Measurements from ENCODE around the gene PHAX.
"Not testable (repeated sequence)": the region's sequence is repeated elsewhere in the genome, so short reads cannot be mapped to it uniquely, and the experiment has no call there.

PHAX gene

DNA sequence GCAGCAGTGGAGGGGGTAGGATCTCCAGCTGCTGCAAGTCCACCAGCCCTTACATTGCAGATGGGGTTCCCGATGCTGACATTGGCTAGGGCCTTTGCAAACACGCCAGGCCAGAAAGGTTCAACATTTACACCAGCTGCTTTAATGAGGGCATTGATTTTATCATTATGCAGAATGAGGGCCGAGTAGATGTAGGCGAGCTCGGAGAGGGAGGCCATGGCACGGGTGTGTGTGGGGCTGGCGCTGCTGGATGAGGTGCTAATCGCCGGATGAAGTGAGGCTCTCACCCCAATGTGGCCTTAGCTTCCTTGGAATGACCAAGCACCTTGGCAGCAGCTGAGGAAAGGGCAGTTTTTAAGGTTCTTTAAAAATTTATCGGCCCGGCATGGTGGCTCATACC is 27.4 kb downstream of the PHAX start:
- H3K4me3 ChIP-seq (ENCODE audit: low read length): no peak overlapping the region
- TF ChIP-seq ZNF274 (IDR thresholded peaks at IDR 0.05; ENCODE audit: low read depth, low read length): no peak

DNA sequence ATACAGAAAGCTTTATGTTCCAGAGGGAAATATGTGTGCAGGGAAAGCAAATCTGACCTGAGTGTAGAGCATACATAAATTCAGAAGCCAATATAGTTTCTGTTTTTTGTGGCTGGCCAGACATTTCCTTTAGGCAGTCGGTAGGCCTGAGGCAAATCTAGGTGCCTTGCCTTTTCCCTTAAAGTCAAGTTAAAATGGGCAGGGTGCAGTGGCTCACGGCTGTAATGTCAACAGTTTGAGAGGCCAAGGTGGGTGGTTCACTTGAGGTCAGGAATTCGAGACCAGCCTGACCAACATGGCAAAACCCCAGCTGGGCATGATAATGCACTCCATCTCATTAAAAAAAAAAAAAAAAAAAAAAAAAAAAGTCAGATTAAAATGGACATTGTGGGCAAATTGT is 31.2 kb downstream of the PHAX start:
- no peak for TF ChIP-seq ZNF274 (IDR thresholded peaks at IDR 0.05; ENCODE audit: low read depth, low read length)
- H3K4me3 ChIP-seq (ENCODE audit: low read length): no peak overlapping the region

- TF ChIP-seq ZNF274 (IDR thresholded peaks at IDR 0.05; ENCODE audit: low read depth, low read length): no peak
- no peak overlapping the region for H3K4me3 ChIP-seq (ENCODE audit: low read length)
Observed at GRCh38 chr5:126633552-126633951, 32.8 kb downstream of the PHAX start.

- H3K4me3 ChIP-seq (ENCODE audit: low read length): no peak overlapping the region
- no peak for TF ChIP-seq ZNF274 (IDR thresholded peaks at IDR 0.05; ENCODE audit: low read depth, low read length)
Observed at GRCh38 chr5:126635585-126635984, 34.8 kb downstream of the PHAX start.

DNA sequence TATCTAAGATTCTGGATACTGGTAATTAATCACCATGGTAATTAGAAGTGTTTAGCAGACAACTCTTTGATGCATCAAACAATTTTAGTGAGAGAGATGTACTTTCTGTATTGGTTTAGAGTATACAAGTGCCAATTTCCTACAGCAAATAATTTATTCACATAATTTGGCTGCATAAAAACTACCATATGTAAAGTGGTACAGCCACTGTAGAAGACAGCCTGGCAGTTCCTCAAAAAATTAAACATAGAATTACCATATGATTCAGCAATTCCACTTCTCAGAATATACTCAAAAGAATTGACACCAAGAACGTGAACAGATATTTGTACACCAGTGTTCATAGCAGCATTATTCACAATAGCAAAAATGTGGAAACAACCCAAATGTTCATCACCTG is 36.2 kb downstream of the PHAX start:
- TF ChIP-seq ZNF274 (IDR thresholded peaks at IDR 0.05; ENCODE audit: low read depth, low read length): no peak
- H3K4me3 ChIP-seq (ENCODE audit: low read length): no peak overlapping the region

GRCh38 chr5:126640866-126641265 is 40.1 kb downstream of the PHAX start:
- TF ChIP-seq ZNF274 (IDR thresholded peaks at IDR 0.05; ENCODE audit: low read depth, low read length): no peak
- H3K4me3 ChIP-seq (ENCODE audit: low read length): no peak overlapping the region

DNA sequence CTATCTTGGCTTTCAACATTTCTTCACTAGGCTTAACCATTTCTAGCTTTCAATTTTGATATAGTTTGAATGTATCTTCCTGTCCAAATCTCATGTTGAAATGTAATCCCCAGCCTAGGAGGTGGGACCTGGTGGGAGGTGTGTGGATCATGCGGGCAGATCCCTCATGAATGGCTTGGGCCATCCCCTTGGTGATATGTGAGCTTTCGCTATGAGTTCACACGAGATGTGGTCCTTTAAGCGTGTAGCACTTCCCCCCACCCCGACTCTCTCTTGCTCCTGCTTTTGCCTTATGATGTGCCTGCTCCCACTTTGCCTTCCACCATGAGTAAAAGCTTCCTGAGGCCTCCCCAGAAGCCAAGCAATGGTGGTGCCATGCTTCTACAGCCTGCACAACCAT is 40.6 kb downstream of the PHAX start:
- no peak for TF ChIP-seq ZNF274 (IDR thresholded peaks at IDR 0.05; ENCODE audit: low read depth, low read length)
- no peak overlapping the region for H3K4me3 ChIP-seq (ENCODE audit: low read length)

- TF ChIP-seq ZNF274 (IDR thresholded peaks at IDR 0.05; ENCODE audit: low read depth, low read length): no peak
Observed at GRCh38 chr5:126645132-126645531, 44.4 kb downstream of the PHAX start.

GRCh38 chr5:126647071-126647470 is 46.3 kb downstream of the PHAX start:
- H3K4me3 ChIP-seq (ENCODE audit: low read length): no peak overlapping the region
- TF ChIP-seq ZNF274 (IDR thresholded peaks at IDR 0.05; ENCODE audit: low read depth, low read length): no peak

More at GRCh38 chr5:126645132-126645531, 44.4 kb downstream of the PHAX start:
- no peak overlapping the region for H3K4me3 ChIP-seq (ENCODE audit: low read length)

GRCh38 chr5:126648471-126648870 is 47.7 kb downstream of the PHAX start:
- no peak overlapping the region for H3K4me3 ChIP-seq (ENCODE audit: low read length)
- no peak for TF ChIP-seq ZNF274 (IDR thresholded peaks at IDR 0.05; ENCODE audit: low read depth, low read length)

GRCh38 chr5:126649057-126649456 is 48.3 kb downstream of the PHAX start:
- not testable (repeated sequence) for H3K4me3 ChIP-seq (ENCODE audit: low read length)

- not testable (repeated sequence) for H3K4me3 ChIP-seq (ENCODE audit: low read length)
Observed at GRCh38 chr5:126649709-126650108, 49.0 kb downstream of the PHAX start.

- no peak for TF ChIP-seq ZNF274 (IDR thresholded peaks at IDR 0.05; ENCODE audit: low read depth, low read length)
- peak overlapping the region; percentile 22; the same call in 1 of the 2 replicates for H3K4me3 ChIP-seq (ENCODE audit: low read length)
Observed at GRCh38 chr5:126650463-126650862, 49.7 kb downstream of the PHAX start.

GRCh38 chr5:126651013-126651577 is 50.3 kb downstream of the PHAX start:
- no peak for TF ChIP-seq ZNF274 (IDR thresholded peaks at IDR 0.05; ENCODE audit: low read depth, low read length)
- H3K4me3 ChIP-seq (ENCODE audit: low read length): peak overlapping the region; percentile 22; the same call in 1 of the 2 replicates

- no peak overlapping the region for H3K4me3 ChIP-seq (ENCODE audit: low read length)
- TF ChIP-seq ZNF274 (IDR thresholded peaks at IDR 0.05; ENCODE audit: low read depth, low read length): no peak
Observed at GRCh38 chr5:126656401-126657007, 55.8 kb downstream of the PHAX start.

GRCh38 chr5:126658561-126658960 is 57.8 kb downstream of the PHAX start:
- H3K4me3 ChIP-seq (ENCODE audit: low read length): no peak overlapping the region
- TF ChIP-seq ZNF274 (IDR thresholded peaks at IDR 0.05; ENCODE audit: low read depth, low read length): no peak
